ENCODE measurements around the gene ZG16B.

The ZG16B gene

DNA sequence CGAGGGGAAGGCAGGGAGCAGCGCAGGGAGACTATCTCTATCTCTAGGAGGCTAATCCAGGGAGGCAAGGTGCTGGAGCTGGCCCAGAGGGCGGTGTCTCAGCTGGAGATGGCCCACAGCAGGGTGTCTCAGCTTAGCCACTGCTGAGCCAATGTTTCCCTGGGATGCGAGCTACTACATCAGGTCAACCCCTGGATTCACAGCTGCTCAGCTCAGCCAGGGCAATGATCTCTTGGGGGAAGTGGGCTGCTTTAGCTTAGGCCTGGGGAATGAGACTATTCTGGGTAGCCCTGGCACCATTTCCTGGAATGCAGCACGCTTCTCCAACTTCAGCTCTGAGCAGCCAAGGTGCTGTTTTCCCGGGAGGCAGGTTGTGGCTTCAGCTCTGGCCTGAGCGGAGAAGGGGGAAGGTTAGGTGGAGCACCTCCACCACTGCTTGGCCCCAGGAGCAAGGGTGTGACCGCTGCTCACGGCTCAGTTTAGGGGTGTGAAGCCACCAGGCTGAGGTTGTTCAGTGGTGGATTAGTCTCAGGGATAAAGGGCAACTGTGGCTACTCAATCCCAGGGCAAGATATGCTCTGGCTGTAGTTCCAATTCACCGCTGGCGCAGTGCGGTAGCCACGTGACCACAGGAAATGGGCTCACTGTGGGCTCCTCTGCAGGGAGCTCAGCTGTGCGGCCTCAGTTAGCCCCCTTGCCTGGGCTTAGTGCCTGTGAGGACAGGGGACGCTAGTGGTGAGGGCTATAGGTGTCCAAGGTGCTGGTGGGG is 18.2 kb upstream of the ZG16B start:
- no peaks in the 10 kb centered on the region for H4K20me1 ChIP-seq (ENCODE audit: control insufficient read depth, insufficient read depth, low read depth, low read length)
- H3K36me3 ChIP-seq (ENCODE audit: control insufficient read depth, low read length) = no peaks in the 10 kb centered on the region
- TF ChIP-seq EZH2phosphoT487 (IDR thresholded peaks at IDR 0.05; ENCODE audit: borderline replicate concordance, low read length) = no peak
- no peak for TF ChIP-seq CTCF (IDR thresholded peaks at IDR 0.05; ENCODE audit: low read depth, low read length, poor library complexity, severe bottlenecking)
- H3K9me2 ChIP-seq (replicated peaks; ENCODE audit: control insufficient read depth, low read length) = no peaks in the 10 kb centered on the region
- H3K9me3 ChIP-seq (ENCODE audit: control insufficient read depth, insufficient read depth, low read length) = no peaks in the 10 kb centered on the region
- no peaks in the 10 kb centered on the region for H3K4me1 ChIP-seq (ENCODE audit: control insufficient read depth, low read length)
- no peak overlapping the region for H3K4me3 ChIP-seq (ENCODE audit: low read length)
- peaks cover 19% of the 10 kb centered on the region for H3K27me3 ChIP-seq (ENCODE audit: control insufficient read depth, low read length)
- no peak overlapping the region for H3K4me2 ChIP-seq (ENCODE audit: low read length)
- no peaks in the 10 kb centered on the region for H3K79me2 ChIP-seq (ENCODE audit: control insufficient read depth, low read length)
- no peaks in the 10 kb centered on the region for H3F3A ChIP-seq (ENCODE audit: control insufficient read depth, insufficient read depth)
- no peak overlapping the region for H3K27ac ChIP-seq (ENCODE audit: low read depth, low read length)

- no peaks in the 10 kb centered on the region for H3K4me1 ChIP-seq (ENCODE audit: control insufficient read depth, low read length)
Measured at GRCh38 chr16:2813771-2814221, 16.3 kb upstream of the ZG16B start.

GRCh38 chr16:2814551-2815298 is 15.4 kb upstream of the ZG16B start:
- no peaks in the 10 kb centered on the region for H3K4me1 ChIP-seq (ENCODE audit: control insufficient read depth, low read length)
- H3K36me3 ChIP-seq (ENCODE audit: control insufficient read depth, low read length) = no peaks in the 10 kb centered on the region
- H3K27ac ChIP-seq (ENCODE audit: low read depth, low read length) = no peak overlapping the region
- H3K9me3 ChIP-seq (ENCODE audit: control insufficient read depth, insufficient read depth, low read length) = no peaks in the 10 kb centered on the region
- no peaks in the 10 kb centered on the region for H3K79me2 ChIP-seq (ENCODE audit: control insufficient read depth, low read length)
- H4K20me1 ChIP-seq (ENCODE audit: control insufficient read depth, insufficient read depth, low read depth, low read length) = no peaks in the 10 kb centered on the region
- H3K27me3 ChIP-seq (ENCODE audit: control insufficient read depth, low read length) = peaks cover 12% of the 10 kb centered on the region
- H3F3A ChIP-seq (ENCODE audit: control insufficient read depth, insufficient read depth) = no peaks in the 10 kb centered on the region
- TF ChIP-seq EZH2phosphoT487 (IDR thresholded peaks at IDR 0.05; ENCODE audit: borderline replicate concordance, low read length) (no peak), CTCF (IDR thresholded peaks at IDR 0.05; ENCODE audit: low read depth, low read length, poor library complexity, severe bottlenecking) (no peak)
- H3K9me2 ChIP-seq (replicated peaks; ENCODE audit: control insufficient read depth, low read length) = no peaks in the 10 kb centered on the region
- no peak overlapping the region for H3K4me3 ChIP-seq (ENCODE audit: low read length)
- H3K4me2 ChIP-seq (ENCODE audit: low read length) = no peak overlapping the region

More at GRCh38 chr16:2813771-2814221, 16.3 kb upstream of the ZG16B start:
- H3F3A ChIP-seq (ENCODE audit: control insufficient read depth, insufficient read depth) = no peaks in the 10 kb centered on the region
- H3K4me3 ChIP-seq (ENCODE audit: low read length) = no peak overlapping the region
- H4K20me1 ChIP-seq (ENCODE audit: control insufficient read depth, insufficient read depth, low read depth, low read length) = no peaks in the 10 kb centered on the region
- H3K36me3 ChIP-seq (ENCODE audit: control insufficient read depth, low read length) = no peaks in the 10 kb centered on the region
- no peak overlapping the region for H3K27ac ChIP-seq (ENCODE audit: low read depth, low read length)
- H3K27me3 ChIP-seq (ENCODE audit: control insufficient read depth, low read length) = peaks cover 19% of the 10 kb centered on the region
- H3K9me3 ChIP-seq (ENCODE audit: control insufficient read depth, insufficient read depth, low read length) = no peaks in the 10 kb centered on the region
- no peaks in the 10 kb centered on the region for H3K79me2 ChIP-seq (ENCODE audit: control insufficient read depth, low read length)
- H3K4me2 ChIP-seq (ENCODE audit: low read length) = no peak overlapping the region
- TF ChIP-seq EZH2phosphoT487 (IDR thresholded peaks at IDR 0.05; ENCODE audit: borderline replicate concordance, low read length) (no peak), CTCF (IDR thresholded peaks at IDR 0.05; ENCODE audit: low read depth, low read length, poor library complexity, severe bottlenecking) (no peak)
- H3K9me2 ChIP-seq (replicated peaks; ENCODE audit: control insufficient read depth, low read length) = no peaks in the 10 kb centered on the region
